Measurements from ENCODE around the gene PLA2G6.

GRCh38 chr22:38137876-38138687 is 43.5 kb downstream of the PLA2G6 start:
- TF ChIP-seq CTCF (IDR thresholded peaks at IDR 0.05; ENCODE audit: borderline replicate concordance, extremely low read depth, low read length, poor library complexity, severe bottlenecking) (no peak), EZH2 (IDR thresholded peaks at IDR 0.05; ENCODE audit: borderline replicate concordance, low read depth, low read length, severe bottlenecking) (no peak)
